ENCODE measurements around the gene STKLD1.
A peak's percentile ranks its signal among the peaks of the same experiment; 100 is the strongest.
"Not testable (repeated sequence)": the region's sequence is repeated elsewhere in the genome, so short reads cannot be mapped to it uniquely, and the experiment has no call there.

- not testable (repeated sequence) for TF ChIP-seq REST (IDR thresholded peaks at IDR 0.05; ENCODE audit: low read depth); FOXM1 (IDR thresholded peaks at IDR 0.05; ENCODE audit: borderline replicate concordance, low read depth); YY1 (IDR thresholded peaks at IDR 0.05; ENCODE audit: low read depth); NFIC (IDR thresholded peaks at IDR 0.05); TCF12 (IDR thresholded peaks at IDR 0.05; ENCODE audit: low read depth); EGR1 (IDR thresholded peaks at IDR 0.05); MAX (IDR thresholded peaks at IDR 0.05); CEBPB (IDR thresholded peaks at IDR 0.05); EP300 (IDR thresholded peaks at IDR 0.05; ENCODE audit: borderline replicate concordance)
- peak; percentile 56 for TF ChIP-seq RAD21 (IDR thresholded peaks at IDR 0.05; ENCODE audit: low read depth)
These were observed 46.6 kb upstream of the STKLD1 start for GRCh38 chr9:133329306-133330156.

All from Ishikawa (cell line).